Measurements from ENCODE around the gene CHST8.

The CHST8 gene

GRCh38 chr19:33780746-33781145, 159.0 kb downstream of the CHST8 start:
- no peak overlapping the region for H3K4me3 ChIP-seq (ENCODE audit: low read depth, low read length)
- TF ChIP-seq CTCF (IDR thresholded peaks at IDR 0.05; ENCODE audit: insufficient read depth, low read depth, low read length, missing control alignments), result no peak
- DNase-seq (ENCODE audit: low read depth), result no peak

- H3K4me3 ChIP-seq (ENCODE audit: low read depth, low read length), result no peak overlapping the region
- no peak for DNase-seq (ENCODE audit: low read depth)
- TF ChIP-seq CTCF (IDR thresholded peaks at IDR 0.05; ENCODE audit: insufficient read depth, low read depth, low read length, missing control alignments), result no peak
These were observed 159.7 kb downstream of the CHST8 start for GRCh38 chr19:33781415-33781935.

GRCh38 chr19:33781996-33782395, 160.2 kb downstream of the CHST8 start:
- H3K4me3 ChIP-seq (ENCODE audit: low read depth, low read length), result no peak overlapping the region
- no peak for TF ChIP-seq CTCF (IDR thresholded peaks at IDR 0.05; ENCODE audit: insufficient read depth, low read depth, low read length, missing control alignments)
- no peak for DNase-seq (ENCODE audit: low read depth)

GRCh38 chr19:33784432-33784831, 162.7 kb downstream of the CHST8 start:
- no peak for TF ChIP-seq CTCF (IDR thresholded peaks at IDR 0.05; ENCODE audit: insufficient read depth, low read depth, low read length, missing control alignments)
- no peak overlapping the region for H3K4me3 ChIP-seq (ENCODE audit: low read depth, low read length)
- DNase-seq (ENCODE audit: low read depth), result no peak

- no peak for DNase-seq (ENCODE audit: low read depth)
- H3K4me3 ChIP-seq (ENCODE audit: low read depth, low read length), result no peak overlapping the region
- no peak for TF ChIP-seq CTCF (IDR thresholded peaks at IDR 0.05; ENCODE audit: insufficient read depth, low read depth, low read length, missing control alignments)
These were observed 164.0 kb downstream of the CHST8 start for GRCh38 chr19:33785795-33786194.

- TF ChIP-seq CTCF (IDR thresholded peaks at IDR 0.05; ENCODE audit: insufficient read depth, low read depth, low read length, missing control alignments), result no peak
- DNase-seq (ENCODE audit: low read depth), result no peak
- H3K4me3 ChIP-seq (ENCODE audit: low read depth, low read length), result no peak overlapping the region
These were observed 166.9 kb downstream of the CHST8 start for GRCh38 chr19:33788676-33789075.

GRCh38 chr19:33789344-33789743, 167.6 kb downstream of the CHST8 start:
- TF ChIP-seq CTCF (IDR thresholded peaks at IDR 0.05; ENCODE audit: insufficient read depth, low read depth, low read length, missing control alignments), result no peak
- H3K4me3 ChIP-seq (ENCODE audit: low read depth, low read length), result no peak overlapping the region
- DNase-seq (ENCODE audit: low read depth), result no peak

Measured in GM12865 (cell line).